GM21526 (cell line): ENCODE data around the gene RPS21.
"Not testable (repeated sequence)": the region's sequence is repeated elsewhere in the genome, so short reads cannot be mapped to it uniquely, and the experiment has no call there.

Experiments used
- ATAC-seq: cut with Tn5 transposase; IDR thresholded peaks from one replicate; pipeline ENCODE4 v1.9.1; 2021; ENCODE audit warnings: moderate library complexity; ENCODE audit not compliant: unreplicated experiment, low FRiP score

Gene RPS21

GRCh38 chr20:62363920-62364851 is 22.7 kb upstream of the RPS21 start:
- no peak for ATAC-seq

DNA sequence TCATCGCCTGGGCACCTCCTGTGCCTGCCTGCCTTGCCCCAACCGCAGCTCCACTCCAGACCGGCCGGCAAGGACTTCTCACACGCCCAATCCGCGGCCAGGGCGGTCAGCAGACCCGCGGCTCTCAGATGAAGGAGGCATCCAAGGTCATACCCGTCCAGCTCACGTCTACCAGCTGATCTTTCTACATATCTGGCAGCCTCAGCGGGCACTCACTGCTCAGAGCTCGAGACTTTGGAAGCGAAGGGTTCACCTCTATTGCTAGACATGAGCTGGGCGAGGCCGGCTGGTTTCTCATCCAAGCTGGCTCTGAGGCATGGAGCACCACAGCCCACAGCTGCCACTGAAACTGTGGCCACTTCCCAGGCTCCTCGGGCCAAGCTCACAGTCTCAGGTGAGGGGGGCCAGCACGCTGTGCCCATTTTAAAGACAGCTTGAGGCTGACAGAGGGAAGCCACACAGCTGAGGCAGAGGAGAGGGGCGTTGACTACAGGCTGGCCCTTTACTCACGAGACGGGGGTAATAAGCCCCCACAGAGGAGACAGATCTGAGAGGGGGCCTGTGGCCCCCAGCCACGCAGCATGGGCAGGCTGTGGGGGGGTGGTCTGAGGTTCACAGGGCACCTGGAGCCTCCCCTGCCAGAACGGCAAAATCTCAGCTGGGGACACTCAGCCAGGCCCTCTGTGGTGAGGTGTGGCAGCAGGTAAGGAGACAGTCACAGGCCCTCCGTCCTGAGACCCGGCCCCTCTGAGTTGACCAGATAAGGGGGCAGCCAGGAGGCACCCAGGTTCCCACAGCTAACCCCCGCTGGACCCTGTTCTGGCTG is 21.8 kb upstream of the RPS21 start:
- ATAC-seq, result no peak

- ATAC-seq, result no peak
Measured at GRCh38 chr20:62365814-62366369, 21.0 kb upstream of the RPS21 start.

DNA sequence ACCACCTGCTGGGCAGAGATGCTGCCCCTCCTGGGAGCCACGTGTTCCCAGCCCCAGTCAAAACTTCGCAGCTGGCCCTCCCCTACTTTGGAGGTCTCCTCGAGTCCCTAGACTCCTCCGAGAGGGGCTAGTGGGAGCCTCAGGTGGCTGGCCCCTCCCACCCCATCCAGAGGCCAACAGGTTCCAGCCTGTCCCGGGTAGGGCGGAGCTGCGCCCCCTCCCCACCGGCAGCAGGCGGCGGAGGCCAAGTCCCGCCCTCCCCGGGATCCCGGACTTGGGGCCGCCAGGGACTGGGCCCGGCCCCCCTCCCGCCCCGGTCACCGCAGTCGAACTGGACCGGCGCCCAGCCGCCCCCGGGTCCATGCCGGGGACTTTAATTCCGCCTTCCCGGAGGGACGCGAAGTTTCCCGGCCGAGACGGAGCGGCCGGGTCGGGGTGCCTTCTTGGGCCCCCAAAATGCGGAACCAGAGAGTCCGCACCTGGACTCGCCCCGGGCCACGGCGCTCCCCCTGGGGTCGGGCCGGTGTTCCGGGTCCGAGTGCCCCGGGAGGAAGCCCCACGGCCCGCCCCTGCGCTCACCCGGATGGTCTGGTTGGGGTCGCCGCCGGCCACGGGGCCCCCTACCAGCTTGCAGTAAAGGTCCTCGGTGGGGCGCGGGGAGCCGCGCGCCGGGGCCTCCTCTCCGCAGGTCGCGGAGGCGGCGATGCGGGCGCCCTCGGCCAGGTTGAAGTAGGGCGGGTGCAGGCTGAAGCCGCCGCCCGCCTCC is 20.4 kb upstream of the RPS21 start:
- no peak for ATAC-seq

DNA sequence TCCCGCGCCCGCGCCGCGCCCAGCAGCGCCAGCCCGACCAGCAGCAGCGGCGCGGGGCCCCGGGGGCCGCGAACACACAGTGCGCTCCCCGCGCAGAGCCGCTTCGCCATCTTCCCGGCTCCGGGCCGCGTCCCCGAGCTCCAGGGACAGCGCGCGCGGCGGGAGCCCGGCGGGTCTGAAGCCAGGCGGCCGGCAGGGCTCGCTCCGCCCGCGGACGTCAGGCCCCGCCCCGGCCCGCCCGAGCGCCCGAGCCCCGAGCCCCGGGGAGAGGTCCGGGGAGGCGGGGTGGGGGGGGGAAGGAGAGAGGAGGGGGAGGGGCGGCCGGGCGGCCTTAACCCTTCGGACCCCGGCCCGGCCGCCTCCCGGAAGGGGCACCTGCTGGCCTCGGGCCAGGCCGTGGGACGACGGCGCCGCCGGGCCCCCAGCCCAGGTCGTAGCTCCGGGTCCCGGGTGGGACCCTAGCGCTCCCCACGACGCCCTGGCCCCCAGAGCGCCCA is 19.7 kb upstream of the RPS21 start, which contains the start of gene LAMA5:
Gene LAMA5 (minus strand): TSS at position 177 of the 497 bp plus-strand sequence. CDS start 67 bp downstream, at position 110.
- no peak for ATAC-seq

GRCh38 chr20:62367633-62368391 is 19.1 kb upstream of the RPS21 start:
- no peak for ATAC-seq

DNA sequence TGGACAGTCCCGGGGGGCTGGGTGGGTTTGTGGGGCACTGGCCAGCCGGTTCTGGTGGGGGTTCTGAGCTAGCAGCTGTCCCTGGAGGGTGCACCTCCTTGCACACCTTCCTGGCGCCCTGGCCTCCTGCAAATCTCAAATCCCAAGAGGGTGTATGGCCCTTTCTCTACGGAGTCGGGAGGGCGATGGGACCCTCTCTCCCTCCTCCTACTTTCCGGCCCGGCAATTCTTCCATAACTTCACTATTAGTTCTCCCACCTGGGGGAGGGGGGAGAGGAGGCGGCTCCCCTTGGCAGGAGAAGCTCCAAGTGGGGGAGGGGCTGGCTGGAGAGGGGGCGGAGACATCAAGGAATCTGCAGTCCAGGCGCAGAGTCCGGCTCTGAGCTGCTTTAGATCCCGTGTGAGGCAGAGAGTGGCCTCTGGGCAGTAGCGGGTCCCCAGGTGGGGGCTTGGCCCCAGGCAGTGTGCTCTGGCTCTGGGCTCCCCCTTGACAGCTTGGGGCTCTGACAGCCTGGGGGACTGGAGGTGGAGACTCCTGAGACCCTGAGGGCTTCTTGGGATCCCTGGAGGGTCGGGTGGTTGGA is 18.4 kb upstream of the RPS21 start:
- no peak for ATAC-seq

DNA sequence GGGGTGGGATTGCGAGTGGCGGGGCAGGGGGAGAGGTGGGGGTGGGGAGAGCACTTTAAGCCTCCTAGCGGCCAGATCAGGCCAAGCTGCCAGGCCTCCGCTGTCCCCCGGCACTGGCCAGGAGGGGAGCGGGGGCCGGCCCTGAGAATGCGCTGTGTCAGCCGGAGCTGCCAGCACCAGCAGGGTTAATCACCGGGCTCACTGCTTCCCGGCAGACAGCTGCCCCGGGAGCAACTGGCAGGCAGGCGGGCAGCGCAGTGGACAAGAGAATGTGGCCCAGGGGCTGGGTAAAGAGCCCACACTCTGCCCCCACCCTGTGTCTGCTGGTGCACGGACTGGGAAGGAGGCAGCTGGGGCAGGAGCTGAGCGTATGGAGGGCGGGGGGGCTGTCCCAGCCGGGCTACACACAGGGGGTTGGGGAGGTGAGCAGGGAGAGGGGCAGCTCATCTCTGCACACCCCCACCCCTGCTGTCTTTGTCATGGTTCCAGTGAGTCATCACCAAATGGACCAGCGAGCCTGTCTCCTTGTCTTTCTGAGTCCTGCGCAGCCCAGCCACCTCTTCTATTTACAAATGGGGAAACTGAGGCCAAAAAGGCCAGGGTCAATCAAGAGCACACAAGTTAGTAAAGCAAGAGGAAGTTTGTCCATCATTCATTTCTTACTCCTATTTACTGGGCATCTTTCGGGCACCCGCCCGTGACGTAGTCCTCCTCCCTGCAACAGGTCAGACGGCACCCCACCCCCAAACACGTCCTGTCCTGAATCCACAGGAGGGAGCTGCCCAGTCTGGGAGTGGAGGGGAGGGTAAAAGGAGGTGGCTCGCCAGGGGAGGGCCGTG is 17.7 kb upstream of the RPS21 start:
- no peak for ATAC-seq

GRCh38 chr20:62369815-62370114 is 17.1 kb upstream of the RPS21 start:
- no peak for ATAC-seq

GRCh38 chr20:62370115-62370806 is 16.6 kb upstream of the RPS21 start:
- ATAC-seq, result no peak

DNA sequence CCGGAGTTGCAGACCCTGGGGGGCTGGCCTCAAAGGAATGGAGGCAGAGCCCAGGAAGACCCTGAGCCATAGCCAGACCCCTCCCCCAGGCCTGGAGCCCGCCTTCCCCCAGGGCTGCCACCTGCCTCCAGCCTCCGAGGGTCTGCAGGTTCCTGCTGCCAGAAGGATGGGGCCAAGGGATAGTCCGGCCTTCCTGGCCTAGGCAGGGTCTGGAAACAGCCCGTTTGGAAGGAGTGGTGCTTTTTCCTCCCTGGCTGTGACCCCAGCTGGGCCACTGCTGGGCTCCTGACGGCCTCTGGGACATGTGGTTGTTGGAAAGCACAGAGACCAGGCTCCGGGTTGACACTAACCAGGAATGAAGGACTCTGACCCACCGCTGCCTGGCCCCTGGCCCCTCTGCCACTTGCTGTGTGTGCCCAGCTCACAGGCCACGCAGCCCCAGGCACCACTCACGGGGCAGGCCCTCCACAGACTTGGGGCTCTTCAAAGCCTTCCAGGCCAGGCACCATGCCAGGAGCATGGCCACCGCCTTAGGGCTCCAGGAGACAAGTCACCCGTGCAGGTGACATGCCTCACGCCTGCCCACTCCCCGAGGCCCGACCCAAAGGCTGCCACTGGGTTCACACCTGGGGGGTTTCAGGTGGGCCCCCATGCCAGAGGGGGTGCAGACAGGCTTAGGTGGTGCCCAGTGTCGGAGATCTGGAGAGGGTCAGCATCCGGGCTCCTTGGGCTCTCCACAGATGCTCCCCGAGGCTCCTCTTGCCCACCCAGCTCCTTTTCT is 15.9 kb upstream of the RPS21 start:
- no peak for ATAC-seq

- no peak for ATAC-seq
Measured at GRCh38 chr20:62371588-62372041, 15.3 kb upstream of the RPS21 start.

- ATAC-seq, result no peak
Measured at GRCh38 chr20:62372042-62372993, 14.6 kb upstream of the RPS21 start.

GRCh38 chr20:62373631-62374179 is 13.2 kb upstream of the RPS21 start:
- ATAC-seq, result not testable (repeated sequence)

- ATAC-seq, result no peak
Measured at GRCh38 chr20:62374331-62375152, 12.4 kb upstream of the RPS21 start.
